HFFc6 (cell line): ENCODE results near the gene PCGF3. TPM values are rescaled to one million over a fixed set of nuclear protein-coding genes. Genes with fewer than 3 reads are reported as not detected.

ENCODE experiments used
- DNase-seq: peaks from one replicate; pipeline ENCODE4 v3.0.0-alpha.2; 2018
- H3K27ac Mint-ChIP-seq: 2 replicates; pipeline ENCODE4 v1.8.0; 2020; ENCODE audit warnings: mild to moderate bottlenecking, mixed read lengths
- H3K27me3 Mint-ChIP-seq: 2 replicates; pipeline ENCODE4 v1.8.0; 2021; ENCODE audit warnings: mild to moderate bottlenecking, moderate library complexity, mixed read lengths; ENCODE audit not compliant: insufficient read depth
- H3K36me3 Mint-ChIP-seq: 2 replicates; pipeline ENCODE4 v1.8.0; 2021; ENCODE audit warnings: low read depth, mixed read lengths
- H3K4me1 Mint-ChIP-seq: 2 replicates; pipeline ENCODE4 v1.8.0; 2020; ENCODE audit warnings: low read depth, mixed read lengths
- H3K4me3 Mint-ChIP-seq: 2 replicates; pipeline ENCODE4 v1.8.0; 2020; ENCODE audit warnings: mild to moderate bottlenecking, moderate library complexity, mixed read lengths
- H3K9me3 Mint-ChIP-seq: 2 replicates; pipeline ENCODE4 v1.8.0; 2020; ENCODE audit warnings: mild to moderate bottlenecking, mixed read lengths
- total RNA-seq, 6 experiments: library from RNA; stranded (reverse); fragmentation: NEBNext Ultra II Directional; extraction: Animal tissue kit (Norgen Biotek cat#: 25700); gene quantifications; 2 replicates in 1 of 6; 3 replicates in 5 of 6; pipeline ENCODE4 v1.2.3, GENCODE V29; 2021
- TF ChIP-seq, protein P1 (sequence below): fragments of 200-600 bp; sonication (generic); IDR thresholded peaks from 2 replicates; pipeline ENCODE4 v1.5.0; 2021; ENCODE audit warnings: antibody characterized with exemption, mild to moderate bottlenecking

Gene PCGF3
- total RNA-seq, 6 experiments from 2014 or later, result 28.5 to 34.5 (median 30.2) TPM

DNA sequence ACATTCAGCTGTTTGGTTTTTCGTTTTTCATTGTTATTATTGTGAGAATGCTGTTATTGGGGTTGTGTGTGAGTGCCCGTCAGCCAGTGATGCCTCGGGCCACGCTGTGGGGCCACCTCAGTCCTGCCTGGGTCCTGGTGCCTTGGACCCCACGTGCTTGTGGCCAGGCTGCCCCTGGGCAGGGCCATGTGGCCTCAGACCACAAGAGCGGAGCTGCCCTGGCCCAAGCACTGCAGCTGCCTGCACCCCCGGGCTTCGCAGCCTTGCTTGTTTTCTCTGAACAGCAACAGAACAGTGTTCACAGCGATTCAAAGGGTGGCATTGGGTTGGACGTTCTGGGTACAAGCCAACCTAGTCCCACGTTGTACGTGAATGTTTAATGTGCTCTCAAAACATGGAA is 63.4 kb downstream of the PCGF3 start:
- Mint-ChIP-seq H3K27ac (no peak overlapping the region), H3K9me3 (peaks cover 7% of the 10 kb centered on the region), H3K36me3 (peaks cover 59% of the 10 kb centered on the region), H3K4me3 (no peak overlapping the region), H3K4me1 (peaks cover 7% of the 10 kb centered on the region; the same call in 1 of the 2 replicates), H3K27me3 (peaks cover 9% of the 10 kb centered on the region)
- DNase-seq, result no peak
- TF ChIP-seq, protein P1, sequence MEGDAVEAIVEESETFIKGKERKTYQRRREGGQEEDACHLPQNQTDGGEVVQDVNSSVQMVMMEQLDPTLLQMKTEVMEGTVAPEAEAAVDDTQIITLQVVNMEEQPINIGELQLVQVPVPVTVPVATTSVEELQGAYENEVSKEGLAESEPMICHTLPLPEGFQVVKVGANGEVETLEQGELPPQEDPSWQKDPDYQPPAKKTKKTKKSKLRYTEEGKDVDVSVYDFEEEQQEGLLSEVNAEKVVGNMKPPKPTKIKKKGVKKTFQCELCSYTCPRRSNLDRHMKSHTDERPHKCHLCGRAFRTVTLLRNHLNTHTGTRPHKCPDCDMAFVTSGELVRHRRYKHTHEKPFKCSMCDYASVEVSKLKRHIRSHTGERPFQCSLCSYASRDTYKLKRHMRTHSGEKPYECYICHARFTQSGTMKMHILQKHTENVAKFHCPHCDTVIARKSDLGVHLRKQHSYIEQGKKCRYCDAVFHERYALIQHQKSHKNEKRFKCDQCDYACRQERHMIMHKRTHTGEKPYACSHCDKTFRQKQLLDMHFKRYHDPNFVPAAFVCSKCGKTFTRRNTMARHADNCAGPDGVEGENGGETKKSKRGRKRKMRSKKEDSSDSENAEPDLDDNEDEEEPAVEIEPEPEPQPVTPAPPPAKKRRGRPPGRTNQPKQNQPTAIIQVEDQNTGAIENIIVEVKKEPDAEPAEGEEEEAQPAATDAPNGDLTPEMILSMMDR, result no peak

DNA sequence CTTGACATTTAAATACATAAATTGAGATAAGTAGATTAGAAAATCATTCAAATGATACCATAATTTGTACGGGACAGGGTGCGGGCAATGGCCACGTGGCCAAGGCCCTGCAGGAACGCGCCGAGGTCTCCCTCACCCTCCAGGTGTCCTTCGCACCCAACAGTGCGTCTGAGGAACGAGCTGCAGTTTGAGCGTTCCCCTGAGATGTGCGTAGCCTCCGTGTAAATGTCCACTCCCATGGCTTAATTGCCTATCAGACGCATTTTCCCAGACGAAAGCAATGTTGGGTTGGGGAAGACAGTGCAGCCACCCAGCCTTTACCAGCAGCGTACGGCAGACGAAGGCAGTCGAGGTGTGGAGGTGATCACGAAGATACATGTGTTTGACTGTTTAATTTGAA is 63.9 kb downstream of the PCGF3 start:
- no peak overlapping the region for H3K4me3 Mint-ChIP-seq
- TF ChIP-seq, protein P1, result no peak
- no peak for DNase-seq

DNA sequence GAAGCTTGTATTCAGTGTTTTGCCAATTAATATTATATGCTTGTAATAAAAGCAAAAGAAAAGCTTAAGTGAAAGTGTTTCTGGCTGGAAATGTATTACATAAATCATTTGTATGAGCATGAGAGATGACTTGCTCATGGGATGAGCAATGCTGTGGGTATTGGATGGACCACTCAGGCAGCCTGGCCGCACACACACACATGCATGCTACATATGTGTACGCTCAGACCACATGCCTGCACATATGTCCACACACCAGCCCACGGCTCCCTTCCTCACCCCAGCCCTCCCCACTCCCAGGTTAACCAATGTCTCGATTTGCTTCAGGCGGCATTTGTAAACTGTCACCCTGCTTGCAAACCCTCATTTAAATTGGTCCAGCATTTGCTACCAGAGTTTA is 64.4 kb downstream of the PCGF3 start:
- Mint-ChIP-seq H3K4me1 (peaks cover 7% of the 10 kb centered on the region), H3K27me3 (peaks cover 15% of the 10 kb centered on the region), H3K36me3 (peaks cover 63% of the 10 kb centered on the region), H3K4me3 (no peak overlapping the region), H3K27ac (no peak overlapping the region), H3K9me3 (peaks cover 17% of the 10 kb centered on the region)
- no peak for DNase-seq
- TF ChIP-seq, protein P1, result no peak

More for the DNA sequence above, 63.9 kb downstream of the PCGF3 start:
- Mint-ChIP-seq H3K27me3 (peaks cover 14% of the 10 kb centered on the region), H3K27ac (no peak overlapping the region), H3K4me1 (peaks cover 7% of the 10 kb centered on the region), H3K36me3 (peaks cover 63% of the 10 kb centered on the region), H3K9me3 (peaks cover 13% of the 10 kb centered on the region)

DNA sequence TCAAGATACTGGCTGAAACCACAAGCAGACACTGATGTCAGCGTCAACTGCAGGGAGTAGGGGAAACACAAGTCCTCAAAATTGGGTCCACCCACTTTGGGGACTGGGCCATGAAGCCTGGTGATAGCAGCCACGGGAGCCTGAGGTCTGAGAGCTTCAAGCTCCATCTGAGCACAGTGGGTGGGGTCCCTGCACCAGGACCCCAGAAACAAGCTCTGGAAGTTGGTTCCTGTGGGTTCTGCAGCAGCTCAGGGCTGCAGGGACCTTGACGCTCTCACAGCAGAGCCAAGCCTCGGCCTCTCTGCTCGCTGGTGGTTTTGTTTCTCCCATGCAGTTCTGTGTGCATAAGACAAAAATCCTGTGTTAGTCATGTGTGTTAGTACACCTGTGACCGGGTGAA is 65.8 kb downstream of the PCGF3 start:
- Mint-ChIP-seq H3K9me3 (peaks cover 15% of the 10 kb centered on the region), H3K4me3 (no peak overlapping the region), H3K4me1 (peaks cover 7% of the 10 kb centered on the region), H3K27ac (0 out of 2 replicates have a peak overlapping the region, but pooled peaks have one; percentile 42), H3K36me3 (peaks cover 64% of the 10 kb centered on the region), H3K27me3 (peaks cover 15% of the 10 kb centered on the region)
- DNase-seq, result no peak
- TF ChIP-seq, protein P1, result no peak

DNA sequence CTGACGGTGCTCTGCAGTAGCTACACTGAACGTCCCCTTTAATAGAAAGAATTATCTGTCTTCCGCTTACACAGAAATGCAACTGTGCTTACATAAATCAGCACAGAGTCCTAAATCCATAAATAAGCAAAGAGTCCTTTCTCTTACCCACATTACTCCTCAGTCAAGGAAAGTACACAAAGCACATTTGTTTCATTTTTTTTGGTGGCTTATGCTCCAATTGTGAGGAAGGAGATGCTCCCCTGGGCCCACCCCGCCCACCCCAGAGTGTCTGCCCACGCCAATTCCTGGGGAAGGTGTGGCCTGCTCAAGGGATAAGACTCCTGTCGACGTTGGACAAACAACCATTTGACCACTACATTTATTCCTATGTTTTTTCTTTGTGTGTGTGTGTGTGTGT is 66.5 kb downstream of the PCGF3 start:
- Mint-ChIP-seq H3K4me3 (no peak overlapping the region), H3K27ac (peak overlapping the region; percentile 26; the same call in 1 of the 2 replicates), H3K4me1 (peaks cover 11% of the 10 kb centered on the region), H3K27me3 (peaks cover 10% of the 10 kb centered on the region; the same call in 1 of the 2 replicates), H3K36me3 (peaks cover 64% of the 10 kb centered on the region), H3K9me3 (peaks cover 15% of the 10 kb centered on the region)
- no peak for DNase-seq
- TF ChIP-seq, protein P1, result no peak

DNA sequence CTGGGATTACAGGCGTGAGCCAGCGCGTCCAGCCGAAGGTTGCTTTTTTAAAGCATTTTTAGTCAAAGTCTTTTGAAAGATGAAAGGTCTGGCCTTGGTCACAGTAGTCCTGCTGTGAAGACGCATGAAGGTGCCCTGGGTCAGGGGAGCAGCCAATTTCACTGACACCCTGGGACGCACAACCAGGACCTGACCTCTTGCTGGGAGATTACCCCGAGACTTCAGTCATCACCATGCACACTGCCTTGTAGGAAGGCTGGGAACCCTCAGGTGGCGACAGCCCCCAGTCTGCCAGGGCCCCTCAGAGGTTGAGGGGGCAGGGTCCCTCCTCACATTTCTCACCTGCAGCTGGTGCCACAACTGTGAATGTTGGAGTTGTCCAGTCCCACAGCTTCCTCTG is 67.1 kb downstream of the PCGF3 start:
- Mint-ChIP-seq H3K4me3 (no peak overlapping the region), H3K4me1 (peaks cover 15% of the 10 kb centered on the region), H3K36me3 (peaks cover 64% of the 10 kb centered on the region), H3K27ac (no peak overlapping the region), H3K27me3 (peaks cover 10% of the 10 kb centered on the region; the same call in 1 of the 2 replicates), H3K9me3 (peaks cover 15% of the 10 kb centered on the region)
- TF ChIP-seq, protein P1, result no peak
- DNase-seq, result no peak
